Liver (tissue), 9 donors: Measurements from ENCODE around the gene MFN1. TPM values are rescaled to one million over a fixed set of nuclear protein-coding genes. Genes with fewer than 3 reads are reported as not detected.

Experiments
- DNase-seq: peaks from one replicate; pipeline ENCODE4 v3.0.0-alpha.2; 2017; ENCODE audit warnings: low spot score
- H3K27ac ChIP-seq, 2 donors: one replicate each; pipeline ENCODE4 v1.7.0; 2013; ENCODE audit warnings: inconsistent platforms in 2 of 2, low read length in 2 of 2, control low read depth in 1 of 2, low read depth in 1 of 2, mild to moderate bottlenecking in 1 of 2
- H3K27me3 ChIP-seq, 4 donors: one replicate each; pipeline versions ENCODE4 v1.6.1 to v1.7.0; 2013; ENCODE audit warnings: low read length in 3 of 4, inconsistent platforms in 1 of 4, mild to moderate bottlenecking in 1 of 4, moderate library complexity in 1 of 4; ENCODE audit not compliant: control insufficient read depth in 4 of 4, insufficient read depth in 4 of 4
- H3K36me3 ChIP-seq, 4 donors: one replicate each; pipeline versions ENCODE4 v1.6.1 to v1.7.0; 2013; ENCODE audit warnings: low read length in 3 of 4, mild to moderate bottlenecking in 3 of 4, low read depth in 1 of 4, moderate library complexity in 1 of 4; ENCODE audit not compliant: control insufficient read depth in 4 of 4, insufficient read depth in 3 of 4
- H3K4me1 ChIP-seq, 4 donors: one replicate each; pipeline versions ENCODE4 v1.6.1 to v1.7.0; 2013; ENCODE audit warnings: low read length in 3 of 4, mild to moderate bottlenecking in 3 of 4, moderate library complexity in 1 of 4; ENCODE audit not compliant: control insufficient read depth in 4 of 4, insufficient read depth in 4 of 4
- H3K4me3 ChIP-seq, 3 donors: one replicate each; pipeline versions ENCODE4 v1.6.1 to v1.7.0; 2013; ENCODE audit warnings: low read length in 3 of 3, control low read depth in 1 of 3, low read depth in 1 of 3, mild to moderate bottlenecking in 1 of 3
- H3K9ac ChIP-seq, 2 donors: one replicate each; pipeline ENCODE4 v1.7.0; 2013; ENCODE audit warnings: low read length in 2 of 2, mild to moderate bottlenecking in 2 of 2, moderate library complexity in 2 of 2, control low read depth in 1 of 2, low read depth in 1 of 2
- H3K9me3 ChIP-seq, 4 donors: one replicate each; pipeline versions ENCODE4 v1.6.1 to v1.7.0; 2013; ENCODE audit warnings: low read length in 3 of 4; ENCODE audit not compliant: control insufficient read depth in 4 of 4
- CTCF ChIP-seq: fragments of 150-350 bp; IDR thresholded peaks from 2 replicates; pipeline ENCODE4 v1.5.1; 2017; ENCODE audit warnings: improper control_type of control experiment, low read depth, low read length; ENCODE audit not compliant: missing input control
- EGR1 ChIP-seq, 2 donors: IDR thresholded peaks; 2 replicates each; pipeline ENCODE4 v1.6.1; 2016 to 2018; ENCODE audit warnings: antibody characterized with exemption in 2 of 2, low read depth in 2 of 2
- FOXA1 ChIP-seq: IDR thresholded peaks from 2 replicates; pipeline ENCODE4 v1.6.1; 2016; ENCODE audit warnings: antibody characterized with exemption
- FOXA2 ChIP-seq: IDR thresholded peaks from 2 replicates; pipeline ENCODE4 v1.6.1; 2016; ENCODE audit warnings: antibody characterized with exemption
- HNF4A ChIP-seq, 2 donors: conservative IDR thresholded peaks; 2 replicates each; pipeline ENCODE4 v1.6.1; 2016; ENCODE audit warnings: antibody characterized with exemption in 2 of 2, mild to moderate bottlenecking in 2 of 2
- HNF4G ChIP-seq: IDR thresholded peaks from 2 replicates; pipeline ENCODE4 v1.6.1; 2016; ENCODE audit warnings: antibody characterized with exemption
- JUND ChIP-seq, 2 donors: IDR thresholded peaks; 2 replicates each; pipeline ENCODE4 v1.6.1; 2016; ENCODE audit warnings: antibody characterized with exemption in 2 of 2
- MAX ChIP-seq: IDR thresholded peaks from 2 replicates; pipeline ENCODE4 v1.6.1; 2016; ENCODE audit warnings: antibody characterized with exemption
- NR2F2 ChIP-seq: IDR thresholded peaks from 2 replicates; pipeline ENCODE4 v1.6.1; 2016; ENCODE audit warnings: antibody characterized with exemption
- RAD21 ChIP-seq, 2 donors: IDR thresholded peaks; 2 replicates each; pipeline ENCODE4 v1.6.1; 2016; ENCODE audit warnings: antibody characterized with exemption in 2 of 2, mild to moderate bottlenecking in 2 of 2
- RXRA ChIP-seq, 2 donors: IDR thresholded peaks; 2 replicates each; pipeline ENCODE4 v1.6.1; 2017 to 2018; ENCODE audit warnings: antibody characterized with exemption in 2 of 2, mild to moderate bottlenecking in 1 of 2
- SP1 ChIP-seq: IDR thresholded peaks from 2 replicates; pipeline ENCODE4 v1.6.1; 2018; ENCODE audit warnings: antibody characterized with exemption, mild to moderate bottlenecking
- TAF1 ChIP-seq: conservative IDR thresholded peaks from 2 replicates; pipeline ENCODE4 v1.6.1; 2016; ENCODE audit warnings: antibody characterized with exemption, mild to moderate bottlenecking
- YY1 ChIP-seq: IDR thresholded peaks from 2 replicates; pipeline ENCODE4 v1.6.1; 2016; ENCODE audit warnings: antibody characterized with exemption, mild to moderate bottlenecking
- ZBTB33 ChIP-seq: IDR thresholded peaks from 2 replicates; pipeline ENCODE4 v1.6.1; 2016; ENCODE audit warnings: antibody characterized with exemption
- WGBS: extraction: QIAGEN DNeasy Blood & Tissue Kit; methylation state at CpG from one replicate; pipeline ENCODE4 v1.1.7; 2013; 5-methylcytosine and 5-hydroxymethylcytosine counted together
- polyA plus RNA-seq, 2 donors: library from polyadenylated mRNA; stranded (reverse) in 1 of 2; unstranded in 1 of 2; fragments of 200-250 nt in 1 of 2; fragments of >200 nt in 1 of 2; fragmentation: Nextera tagmentation in 1 of 2; extraction: Ambion mirVana in 1 of 2; gene quantifications; one replicate each; pipeline versions ENCODE4 v1.2.1 to v1.2.3, GENCODE V29; 2013 to 2015
- total RNA-seq, 2 donors: library from RNA; depleted of rRNA; stranded (reverse); fragments of >200 nt; gene quantifications; one replicate each; pipeline ENCODE4 v1.2.3, GENCODE V29; 2014
- TF ChIP-seq, protein P1 (sequence below): IDR thresholded peaks from 2 replicates; pipeline ENCODE4 v1.6.1; 2016; ENCODE audit warnings: antibody characterized with exemption, mild to moderate bottlenecking
- TF ChIP-seq, protein P2 (sequence below): IDR thresholded peaks from 2 replicates; pipeline ENCODE4 v1.6.1; 2016; ENCODE audit warnings: antibody characterized with exemption
- donor health status: healthy.
- donor health status: healthy.
- donor health status: healthy.
- donor health status: healthy.
- donor health status: healthy.

The MFN1 gene
- total and polyA plus RNA-seq, 4 donors: 6.4 to 31.9 (median 12.7) TPM

DNA sequence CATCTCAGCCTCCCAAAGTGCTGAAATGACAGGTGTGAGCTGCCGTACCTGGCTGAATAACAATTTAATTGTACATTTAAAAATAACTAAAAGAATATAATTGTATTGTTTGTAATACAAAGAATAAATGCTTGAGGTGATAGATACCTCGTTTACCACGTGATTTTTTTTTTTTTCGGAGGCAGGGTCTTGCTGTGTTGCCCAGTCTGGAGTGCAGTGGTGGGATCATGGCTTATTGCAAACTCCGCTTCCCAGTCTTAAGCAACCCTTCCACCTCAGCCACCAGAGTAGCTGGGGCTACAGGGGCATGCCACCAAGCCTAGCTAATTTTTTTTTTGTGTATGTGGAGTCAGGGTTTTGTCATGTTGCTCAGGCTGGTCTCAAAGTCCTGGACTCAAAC lies 15.8 kb downstream of the MFN1 start:
- Histone ChIP-seq H3K9ac (no peak overlapping the region), H3K4me1 (no peaks in the 10 kb centered on the region), H3K4me3 (no peak overlapping the region), H3K27me3 (no peaks in the 10 kb centered on the region), H3K27ac (no peak overlapping the region), H3K36me3 (peaks cover 2 to 56% (median 21%) of the 10 kb centered on the region in 4 donors), H3K9me3 (no peaks in the 10 kb centered on the region)
- no peak for DNase-seq
- WGBS: 98% methylated on average over 5 of the region's 5 CpGs
- no peak for TF ChIP-seq SP1
- no peak for TF ChIP-seq MAX
- TF ChIP-seq EGR1 (IDR thresholded peaks at IDR 0.05; ENCODE audit: low read depth in 2 of 2): no peak
- no peak for TF ChIP-seq NR2F2
- no peak for TF ChIP-seq FOXA1
- TF ChIP-seq, protein P1, sequence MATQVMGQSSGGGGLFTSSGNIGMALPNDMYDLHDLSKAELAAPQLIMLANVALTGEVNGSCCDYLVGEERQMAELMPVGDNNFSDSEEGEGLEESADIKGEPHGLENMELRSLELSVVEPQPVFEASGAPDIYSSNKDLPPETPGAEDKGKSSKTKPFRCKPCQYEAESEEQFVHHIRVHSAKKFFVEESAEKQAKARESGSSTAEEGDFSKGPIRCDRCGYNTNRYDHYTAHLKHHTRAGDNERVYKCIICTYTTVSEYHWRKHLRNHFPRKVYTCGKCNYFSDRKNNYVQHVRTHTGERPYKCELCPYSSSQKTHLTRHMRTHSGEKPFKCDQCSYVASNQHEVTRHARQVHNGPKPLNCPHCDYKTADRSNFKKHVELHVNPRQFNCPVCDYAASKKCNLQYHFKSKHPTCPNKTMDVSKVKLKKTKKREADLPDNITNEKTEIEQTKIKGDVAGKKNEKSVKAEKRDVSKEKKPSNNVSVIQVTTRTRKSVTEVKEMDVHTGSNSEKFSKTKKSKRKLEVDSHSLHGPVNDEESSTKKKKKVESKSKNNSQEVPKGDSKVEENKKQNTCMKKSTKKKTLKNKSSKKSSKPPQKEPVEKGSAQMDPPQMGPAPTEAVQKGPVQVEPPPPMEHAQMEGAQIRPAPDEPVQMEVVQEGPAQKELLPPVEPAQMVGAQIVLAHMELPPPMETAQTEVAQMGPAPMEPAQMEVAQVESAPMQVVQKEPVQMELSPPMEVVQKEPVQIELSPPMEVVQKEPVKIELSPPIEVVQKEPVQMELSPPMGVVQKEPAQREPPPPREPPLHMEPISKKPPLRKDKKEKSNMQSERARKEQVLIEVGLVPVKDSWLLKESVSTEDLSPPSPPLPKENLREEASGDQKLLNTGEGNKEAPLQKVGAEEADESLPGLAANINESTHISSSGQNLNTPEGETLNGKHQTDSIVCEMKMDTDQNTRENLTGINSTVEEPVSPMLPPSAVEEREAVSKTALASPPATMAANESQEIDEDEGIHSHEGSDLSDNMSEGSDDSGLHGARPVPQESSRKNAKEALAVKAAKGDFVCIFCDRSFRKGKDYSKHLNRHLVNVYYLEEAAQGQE: no peak
- no peak for TF ChIP-seq RXRA (IDR thresholded peaks at IDR 0.05)
- no peak for TF ChIP-seq HNF4A (conservative IDR thresholded peaks at IDR 0.05)
- TF ChIP-seq ZBTB33: no peak
- no peak for TF ChIP-seq HNF4G
- TF ChIP-seq FOXA2: no peak
- TF ChIP-seq TAF1: no peak
- TF ChIP-seq YY1: no peak
- TF ChIP-seq JUND (IDR thresholded peaks at IDR 0.05): no peak
- TF ChIP-seq RAD21 (IDR thresholded peaks at IDR 0.05): no peak
- TF ChIP-seq, protein P2, sequence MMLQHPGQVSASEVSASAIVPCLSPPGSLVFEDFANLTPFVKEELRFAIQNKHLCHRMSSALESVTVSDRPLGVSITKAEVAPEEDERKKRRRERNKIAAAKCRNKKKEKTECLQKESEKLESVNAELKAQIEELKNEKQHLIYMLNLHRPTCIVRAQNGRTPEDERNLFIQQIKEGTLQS: no peak

- Histone ChIP-seq H3K36me3 (peaks cover 0 to 30% (median 24%) of the 10 kb centered on the region in 4 donors), H3K4me3 (no peak overlapping the region), H3K27ac (no peak overlapping the region), H3K9ac (no peak overlapping the region), H3K9me3 (no peaks in the 10 kb centered on the region), H3K27me3 (no peaks in the 10 kb centered on the region), H3K4me1 (no peaks in the 10 kb centered on the region)
- no peak for DNase-seq
- 96% methylated on average over 1 of the region's 1 CpG for WGBS
- TF ChIP-seq MAX (no peak), ZBTB33 (no peak), SP1 (no peak), RAD21 (IDR thresholded peaks at IDR 0.05) (no peak), FOXA1 (no peak), EGR1 (IDR thresholded peaks at IDR 0.05; ENCODE audit: low read depth in 2 of 2) (no peak), RXRA (IDR thresholded peaks at IDR 0.05) (no peak), HNF4G (no peak), CTCF (no peak), NR2F2 (no peak), FOXA2 (no peak), TAF1 (no peak), HNF4A (conservative IDR thresholded peaks at IDR 0.05) (no peak)
- TF ChIP-seq, protein P1: no peak
- TF ChIP-seq, protein P2: no peak
Measured at GRCh38 chr3:179369621-179370020, 22.1 kb downstream of the MFN1 start.
